KMS-11 (cell line): ENCODE results near the gene TMEM59L.
A peak's percentile ranks its signal among the peaks of the same experiment; 100 is the strongest.

ENCODE experiments used
- H2AFZ ChIP-seq: fragments of 200-600 bp; sonication (generic); 2 replicates; pipeline ENCODE4 v1.6.1; 2016; ENCODE audit warnings: antibody characterized with exemption, mixed run types, low read depth
- H3K27ac ChIP-seq: fragments of 200-600 bp; sonication (generic); 2 replicates; pipeline ENCODE4 v1.6.1; 2016; ENCODE audit warnings: mild to moderate bottlenecking, mixed run types
- H3K27me3 ChIP-seq: fragments of 200-600 bp; sonication (generic); 2 replicates; pipeline ENCODE4 v1.6.1; 2017; ENCODE audit warnings: mild to moderate bottlenecking, low read depth, mixed run types, moderate library complexity; ENCODE audit not compliant: insufficient read depth
- H3K36me3 ChIP-seq: fragments of 200-600 bp; sonication (generic); 2 replicates; pipeline ENCODE4 v1.6.1; 2017; ENCODE audit warnings: mild to moderate bottlenecking, mixed run types; ENCODE audit not compliant: insufficient read depth
- H3K4me1 ChIP-seq: fragments of 200-600 bp; sonication (generic); 2 replicates; pipeline ENCODE4 v1.6.1; 2016; ENCODE audit warnings: mild to moderate bottlenecking, low read depth, mixed run types; ENCODE audit not compliant: poor library complexity, severe bottlenecking
- H3K4me2 ChIP-seq: fragments of 200-600 bp; sonication (generic); 2 replicates; pipeline ENCODE4 v1.7.0; 2016; ENCODE audit warnings: mild to moderate bottlenecking, mixed run types
- H3K4me3 ChIP-seq: fragments of 200-600 bp; sonication (generic); IDR thresholded peaks from 2 replicates; pipeline ENCODE4 v1.6.1; 2017; ENCODE audit warnings: low read depth, low read length, mixed read lengths; ENCODE audit not compliant: insufficient read depth
- H3K79me2 ChIP-seq: fragments of 200-600 bp; sonication (generic); 2 replicates; pipeline ENCODE4 v1.6.1; 2016; ENCODE audit warnings: low read depth, mixed run types; ENCODE audit not compliant: insufficient read depth
- H3K9ac ChIP-seq: fragments of 200-600 bp; sonication (generic); 2 replicates; pipeline ENCODE4 v1.6.1; 2016; ENCODE audit warnings: mild to moderate bottlenecking, mixed run types
- H4K20me1 ChIP-seq: fragments of 200-600 bp; sonication (generic); 2 replicates; pipeline ENCODE4 v1.6.1; 2016; ENCODE audit warnings: mild to moderate bottlenecking, mixed run types; ENCODE audit not compliant: insufficient read depth
- TF ChIP-seq, protein P1 (sequence below): fragments of 200-600 bp; sonication (generic); conservative IDR thresholded peaks from 2 replicates; pipeline ENCODE4 v1.6.1; 2017; ENCODE audit warnings: low read depth, mild to moderate bottlenecking, antibody characterized with exemption, low read length, moderate library complexity, mixed read lengths

TMEM59L gene

DNA sequence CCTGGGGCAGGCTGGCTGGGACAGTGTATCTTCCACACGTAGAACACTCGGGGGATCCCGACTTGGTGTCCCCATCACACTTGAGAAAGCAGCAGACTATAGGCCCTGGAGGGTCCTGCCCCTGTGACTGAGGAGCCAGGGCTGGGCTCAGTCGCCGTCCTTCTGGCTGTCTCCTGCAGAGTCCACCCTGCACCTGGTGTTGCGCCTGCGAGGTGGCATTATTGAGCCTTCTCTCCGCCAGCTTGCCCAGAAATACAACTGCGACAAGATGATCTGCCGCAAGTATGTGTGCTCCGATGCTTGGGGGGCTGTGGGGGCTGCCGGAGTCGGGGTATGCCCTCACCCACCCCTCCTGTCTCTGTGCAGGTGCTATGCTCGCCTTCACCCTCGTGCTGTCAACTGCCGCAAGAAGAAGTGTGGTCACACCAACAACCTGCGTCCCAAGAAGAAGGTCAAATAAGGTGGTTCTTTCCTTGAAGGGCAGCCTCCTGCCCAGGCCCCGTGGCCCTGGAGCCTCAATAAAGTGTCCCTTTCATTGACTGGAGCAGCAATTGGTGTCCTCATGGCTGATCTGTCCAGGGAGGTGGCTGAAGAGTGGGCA, 37.9 kb upstream of the TMEM59L start:
- no peak overlapping the region for H3K4me3 ChIP-seq
- TF ChIP-seq, protein P1, sequence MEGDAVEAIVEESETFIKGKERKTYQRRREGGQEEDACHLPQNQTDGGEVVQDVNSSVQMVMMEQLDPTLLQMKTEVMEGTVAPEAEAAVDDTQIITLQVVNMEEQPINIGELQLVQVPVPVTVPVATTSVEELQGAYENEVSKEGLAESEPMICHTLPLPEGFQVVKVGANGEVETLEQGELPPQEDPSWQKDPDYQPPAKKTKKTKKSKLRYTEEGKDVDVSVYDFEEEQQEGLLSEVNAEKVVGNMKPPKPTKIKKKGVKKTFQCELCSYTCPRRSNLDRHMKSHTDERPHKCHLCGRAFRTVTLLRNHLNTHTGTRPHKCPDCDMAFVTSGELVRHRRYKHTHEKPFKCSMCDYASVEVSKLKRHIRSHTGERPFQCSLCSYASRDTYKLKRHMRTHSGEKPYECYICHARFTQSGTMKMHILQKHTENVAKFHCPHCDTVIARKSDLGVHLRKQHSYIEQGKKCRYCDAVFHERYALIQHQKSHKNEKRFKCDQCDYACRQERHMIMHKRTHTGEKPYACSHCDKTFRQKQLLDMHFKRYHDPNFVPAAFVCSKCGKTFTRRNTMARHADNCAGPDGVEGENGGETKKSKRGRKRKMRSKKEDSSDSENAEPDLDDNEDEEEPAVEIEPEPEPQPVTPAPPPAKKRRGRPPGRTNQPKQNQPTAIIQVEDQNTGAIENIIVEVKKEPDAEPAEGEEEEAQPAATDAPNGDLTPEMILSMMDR: no peak
- H2AFZ ChIP-seq: no peak overlapping the region
- no peak overlapping the region for H3K9ac ChIP-seq
- H3K79me2 ChIP-seq: peaks cover 38% of the 10 kb centered on the region
- H3K4me2 ChIP-seq: no peak overlapping the region
- no peaks in the 10 kb centered on the region for H3K27me3 ChIP-seq
- H3K27ac ChIP-seq: no peak overlapping the region
- peaks cover 72% of the 10 kb centered on the region for H3K4me1 ChIP-seq
- H4K20me1 ChIP-seq: no peaks in the 10 kb centered on the region; the same call in 1 of the 2 replicates
- peaks cover 12% of the 10 kb centered on the region; the same call in 1 of the 2 replicates for H3K36me3 ChIP-seq

GRCh38 chr19:18576383-18576782, 36.3 kb upstream of the TMEM59L start:
- peaks cover 12% of the 10 kb centered on the region; the same call in 1 of the 2 replicates for H3K36me3 ChIP-seq
- no peaks in the 10 kb centered on the region for H3K27me3 ChIP-seq
- H3K9ac ChIP-seq: no peak overlapping the region
- TF ChIP-seq, protein P1: no peak
- H2AFZ ChIP-seq: no peak overlapping the region
- no peak overlapping the region for H3K4me3 ChIP-seq
- no peaks in the 10 kb centered on the region; the same call in 1 of the 2 replicates for H4K20me1 ChIP-seq
- H3K79me2 ChIP-seq: peaks cover 38% of the 10 kb centered on the region
- H3K4me2 ChIP-seq: no peak overlapping the region; the same call in 1 of the 2 replicates
- peaks cover 71% of the 10 kb centered on the region for H3K4me1 ChIP-seq
- H3K27ac ChIP-seq: no peak overlapping the region

GRCh38 chr19:18577365-18577914, 35.2 kb upstream of the TMEM59L start:
- Histone ChIP-seq H4K20me1 (no peaks in the 10 kb centered on the region; the same call in 1 of the 2 replicates), H3K4me3 (no peak overlapping the region), H3K79me2 (peaks cover 31% of the 10 kb centered on the region), H2AFZ (no peak overlapping the region), H3K27ac (peak overlapping the region; percentile 83), H3K9ac (peak overlapping the region; percentile 32; the same call in 1 of the 2 replicates), H3K4me1 (peaks cover 71% of the 10 kb centered on the region), H3K27me3 (no peaks in the 10 kb centered on the region), H3K36me3 (peaks cover 12% of the 10 kb centered on the region; the same call in 1 of the 2 replicates), H3K4me2 (peak overlapping the region; percentile 75)
- TF ChIP-seq, protein P1: no peak

- Histone ChIP-seq H3K27ac (no peak overlapping the region), H3K9ac (no peak overlapping the region)
Observed at GRCh38 chr19:18580311-18580710, 32.4 kb upstream of the TMEM59L start.

More at GRCh38 chr19:18580311-18580710, 32.4 kb upstream of the TMEM59L start:
- H3K4me2 ChIP-seq: no peak overlapping the region
- H3K79me2 ChIP-seq: 0 out of 2 replicates have a peak, but pooled peaks cover 2% of the 10 kb centered on the region
- H3K4me3 ChIP-seq: no peak overlapping the region
- no peaks in the 10 kb centered on the region for H4K20me1 ChIP-seq
- TF ChIP-seq, protein P1: no peak
- H3K27me3 ChIP-seq: no peaks in the 10 kb centered on the region
- peaks cover 48% of the 10 kb centered on the region for H3K4me1 ChIP-seq
- H3K36me3 ChIP-seq: peaks cover 10% of the 10 kb centered on the region; the same call in 1 of the 2 replicates
- no peak overlapping the region for H2AFZ ChIP-seq
